ENCODE data around the gene CD4.

DNA sequence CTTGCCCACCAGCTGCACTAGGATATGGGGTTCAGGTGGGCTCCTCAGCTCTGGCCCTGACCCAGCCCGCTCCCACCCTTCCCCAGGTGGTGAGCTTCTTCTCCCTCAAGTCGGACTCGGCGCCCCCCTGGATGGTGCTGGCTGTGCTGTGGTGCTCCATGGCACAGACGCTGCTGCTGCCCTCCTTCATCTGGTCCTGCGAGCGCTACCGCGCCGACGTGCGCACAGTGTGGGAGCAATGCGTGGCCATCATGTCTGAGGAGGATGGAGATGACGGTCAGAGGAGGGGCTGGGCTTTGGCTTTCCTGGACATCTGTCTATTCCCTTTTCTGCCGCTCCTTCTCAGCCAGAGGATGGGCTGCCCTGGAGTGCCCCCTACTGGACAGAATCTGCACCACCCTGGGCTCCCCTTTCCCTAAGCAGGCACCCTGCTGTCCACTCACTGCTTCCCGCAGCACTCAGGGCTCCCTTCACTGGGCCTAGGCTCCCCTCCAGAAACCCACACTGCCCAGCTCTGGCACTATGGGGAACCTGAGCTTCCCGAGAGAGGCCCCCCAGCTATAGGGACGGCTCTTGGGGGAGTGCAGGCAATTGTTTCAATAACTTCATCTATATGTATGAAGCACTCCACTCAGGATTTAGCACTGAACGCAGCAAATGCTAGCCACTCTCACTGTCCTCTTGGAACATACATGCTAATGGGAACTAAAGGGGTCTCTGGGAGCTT lies 36.2 kb downstream of the CD4 start:
- TF ChIP-seq, protein P1, sequence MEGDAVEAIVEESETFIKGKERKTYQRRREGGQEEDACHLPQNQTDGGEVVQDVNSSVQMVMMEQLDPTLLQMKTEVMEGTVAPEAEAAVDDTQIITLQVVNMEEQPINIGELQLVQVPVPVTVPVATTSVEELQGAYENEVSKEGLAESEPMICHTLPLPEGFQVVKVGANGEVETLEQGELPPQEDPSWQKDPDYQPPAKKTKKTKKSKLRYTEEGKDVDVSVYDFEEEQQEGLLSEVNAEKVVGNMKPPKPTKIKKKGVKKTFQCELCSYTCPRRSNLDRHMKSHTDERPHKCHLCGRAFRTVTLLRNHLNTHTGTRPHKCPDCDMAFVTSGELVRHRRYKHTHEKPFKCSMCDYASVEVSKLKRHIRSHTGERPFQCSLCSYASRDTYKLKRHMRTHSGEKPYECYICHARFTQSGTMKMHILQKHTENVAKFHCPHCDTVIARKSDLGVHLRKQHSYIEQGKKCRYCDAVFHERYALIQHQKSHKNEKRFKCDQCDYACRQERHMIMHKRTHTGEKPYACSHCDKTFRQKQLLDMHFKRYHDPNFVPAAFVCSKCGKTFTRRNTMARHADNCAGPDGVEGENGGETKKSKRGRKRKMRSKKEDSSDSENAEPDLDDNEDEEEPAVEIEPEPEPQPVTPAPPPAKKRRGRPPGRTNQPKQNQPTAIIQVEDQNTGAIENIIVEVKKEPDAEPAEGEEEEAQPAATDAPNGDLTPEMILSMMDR (IDR thresholded peaks at IDR 0.05) = peak in 5 of 7 experiments; percentile 85 to 92 (median 88)
- TF ChIP-seq POLR2AphosphoS5 (IDR thresholded peaks at IDR 0.05) (peak in 1 of 3 donors; percentile 20), EP300 (IDR thresholded peaks at IDR 0.05) (no peak), POLR2A (IDR thresholded peaks at IDR 0.05) (no peak)

Measured in stomach (tissue), 4 donors.